HG02610 (cell line): Measurements from ENCODE around the gene UBE3B.

ENCODE experiments used
- ATAC-seq: cut with Tn5 transposase; IDR thresholded peaks from one replicate; pipeline ENCODE4 v1.9.1; 2021; ENCODE audit warnings: mild to moderate bottlenecking, moderate library complexity; ENCODE audit not compliant: unreplicated experiment

UBE3B gene

GRCh38 chr12:109449845-109450532 lies 27.4 kb upstream of the UBE3B start:
- ATAC-seq = no peak

- ATAC-seq = no peak
These were observed 26.5 kb upstream of the UBE3B start for GRCh38 chr12:109450980-109451379.

DNA sequence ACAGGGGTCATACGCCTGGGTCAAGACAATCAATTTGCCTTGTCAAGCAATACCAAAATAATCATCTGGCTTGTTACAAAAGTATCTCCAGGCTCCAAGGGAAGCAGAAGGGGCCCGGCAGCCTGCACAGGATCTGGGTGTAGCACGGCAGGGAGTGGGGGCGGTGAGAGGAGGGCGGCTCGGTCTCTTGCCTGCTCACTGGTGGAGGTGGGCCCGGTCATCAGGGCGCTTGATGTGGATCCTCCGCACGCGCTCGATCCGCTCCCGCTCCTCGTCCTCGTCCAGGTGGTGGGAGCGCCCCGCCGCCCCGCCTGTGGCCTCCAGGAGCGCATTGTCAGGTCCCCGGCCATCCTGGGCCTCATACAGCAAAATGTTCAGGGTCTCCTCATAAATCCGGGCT lies 26.0 kb upstream of the UBE3B start:
- no peak for ATAC-seq

GRCh38 chr12:109452489-109452888 lies 24.9 kb upstream of the UBE3B start:
- no peak for ATAC-seq

DNA sequence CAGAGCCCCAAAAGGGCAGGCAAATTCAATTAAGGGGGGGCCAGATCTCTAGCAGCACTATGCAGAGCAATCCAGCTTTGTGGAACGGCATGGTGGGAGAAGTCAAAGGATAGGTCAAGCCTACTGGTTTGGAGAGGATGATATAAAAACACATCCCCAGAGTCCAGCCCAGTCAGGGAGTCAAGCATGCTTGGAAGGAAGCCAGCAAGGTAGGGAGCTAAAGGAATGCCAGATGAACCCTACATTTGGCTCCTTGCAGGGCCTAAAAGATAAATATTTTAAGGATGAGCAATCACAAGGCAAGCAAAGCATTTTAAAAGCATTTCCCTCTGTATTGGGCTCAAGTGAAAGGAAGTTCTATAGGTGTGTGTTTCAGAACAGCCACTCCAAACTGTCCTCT lies 21.7 kb upstream of the UBE3B start:
- no peak for ATAC-seq

DNA sequence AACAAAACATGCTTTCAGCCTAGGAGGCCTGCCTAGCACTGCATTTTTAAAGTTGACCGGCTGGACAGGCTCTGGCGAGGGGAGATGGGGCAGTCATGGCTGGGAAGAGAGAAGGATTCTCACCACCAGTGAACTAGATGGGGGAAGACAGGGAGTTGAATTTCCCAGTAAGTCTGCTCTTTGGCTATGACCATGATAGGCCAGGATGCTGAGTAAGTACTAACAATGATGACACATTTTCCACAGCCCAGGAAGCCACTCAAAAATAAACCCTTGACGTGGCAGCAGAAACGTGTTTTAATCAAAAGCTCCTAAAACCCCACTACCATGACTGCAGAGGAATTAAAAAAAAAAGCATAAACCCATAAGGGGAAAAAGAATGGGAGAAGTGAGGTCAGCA lies 19.3 kb upstream of the UBE3B start:
- ATAC-seq = no peak

- ATAC-seq = no peak
These were observed 18.6 kb upstream of the UBE3B start for GRCh38 chr12:109458771-109459208.

DNA sequence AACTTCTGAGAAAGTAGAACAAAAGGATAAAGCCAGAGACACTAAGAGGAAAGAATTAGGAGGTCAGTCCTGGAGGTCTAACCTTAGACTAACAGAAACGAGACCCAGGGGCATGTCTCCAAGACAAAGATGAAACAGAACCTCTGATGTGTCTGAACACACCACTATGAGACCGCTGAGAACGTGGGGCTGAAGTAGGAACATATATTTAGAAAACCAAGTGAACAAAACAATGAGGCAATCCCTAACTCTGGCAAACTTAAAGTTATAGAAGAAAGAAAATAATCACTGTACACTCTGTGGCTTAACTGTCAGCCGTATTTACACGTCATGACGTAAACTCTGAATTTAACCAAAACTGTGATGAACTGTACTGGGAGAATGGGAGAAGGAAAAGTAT lies 18.2 kb upstream of the UBE3B start:
- no peak for ATAC-seq

DNA sequence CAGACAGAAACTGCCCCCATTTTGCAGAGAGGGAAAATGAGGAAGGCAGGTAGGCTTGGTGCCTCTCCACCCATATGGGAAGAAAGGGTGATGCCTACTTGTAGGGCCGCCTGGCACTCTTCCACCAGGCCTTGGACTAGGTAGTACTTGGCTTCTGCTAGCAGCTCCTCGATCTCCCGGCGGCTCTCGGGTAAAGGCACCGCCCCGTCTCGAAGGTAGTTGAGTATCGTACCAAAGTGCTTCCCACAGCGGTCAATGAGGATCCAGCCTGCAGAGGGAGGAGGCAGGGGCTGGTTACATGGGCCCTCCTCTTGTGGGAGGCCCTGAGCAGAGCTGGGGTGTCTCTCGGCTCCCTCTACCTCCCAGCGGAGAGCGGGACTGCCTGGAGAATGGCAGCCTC lies 16.9 kb upstream of the UBE3B start:
- no peak for ATAC-seq

DNA sequence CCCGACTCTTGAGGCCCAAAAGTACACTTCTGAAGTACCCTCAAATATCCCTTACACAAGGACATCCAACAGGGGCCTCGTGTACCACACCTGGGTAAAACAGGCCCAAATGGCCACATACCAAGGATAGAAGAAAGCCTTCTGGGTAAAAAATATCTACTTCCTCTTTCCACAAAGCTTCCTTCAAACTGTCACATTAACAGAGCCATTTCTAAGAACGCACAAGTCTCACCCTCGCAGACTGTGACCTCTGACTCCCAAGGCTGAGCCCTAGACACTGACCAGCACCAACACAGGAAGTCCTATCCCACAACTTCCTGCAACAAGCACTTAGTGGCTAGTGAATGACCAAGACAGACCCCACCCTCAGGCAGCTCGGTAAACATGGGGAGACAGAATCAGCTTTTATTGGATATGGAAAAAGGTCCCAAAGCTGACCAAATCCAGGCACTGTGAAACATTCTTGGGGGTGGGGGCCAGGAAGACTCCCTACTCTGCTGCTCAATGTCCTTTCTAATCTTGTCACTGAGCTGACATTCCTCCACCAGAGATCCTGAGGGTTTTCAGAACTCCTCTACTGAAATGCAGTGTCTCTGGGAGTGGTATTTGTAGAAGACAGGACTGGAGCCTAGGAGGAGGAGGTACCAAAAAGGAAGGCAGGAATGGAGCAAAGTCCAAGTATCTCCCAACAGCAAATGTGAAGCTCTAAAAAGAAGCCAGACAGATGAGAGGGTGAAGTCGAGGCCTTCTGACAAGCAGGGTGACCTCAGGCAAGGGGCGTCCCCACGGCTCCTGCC lies 16.2 kb upstream of the UBE3B start:
- no peak for ATAC-seq

DNA sequence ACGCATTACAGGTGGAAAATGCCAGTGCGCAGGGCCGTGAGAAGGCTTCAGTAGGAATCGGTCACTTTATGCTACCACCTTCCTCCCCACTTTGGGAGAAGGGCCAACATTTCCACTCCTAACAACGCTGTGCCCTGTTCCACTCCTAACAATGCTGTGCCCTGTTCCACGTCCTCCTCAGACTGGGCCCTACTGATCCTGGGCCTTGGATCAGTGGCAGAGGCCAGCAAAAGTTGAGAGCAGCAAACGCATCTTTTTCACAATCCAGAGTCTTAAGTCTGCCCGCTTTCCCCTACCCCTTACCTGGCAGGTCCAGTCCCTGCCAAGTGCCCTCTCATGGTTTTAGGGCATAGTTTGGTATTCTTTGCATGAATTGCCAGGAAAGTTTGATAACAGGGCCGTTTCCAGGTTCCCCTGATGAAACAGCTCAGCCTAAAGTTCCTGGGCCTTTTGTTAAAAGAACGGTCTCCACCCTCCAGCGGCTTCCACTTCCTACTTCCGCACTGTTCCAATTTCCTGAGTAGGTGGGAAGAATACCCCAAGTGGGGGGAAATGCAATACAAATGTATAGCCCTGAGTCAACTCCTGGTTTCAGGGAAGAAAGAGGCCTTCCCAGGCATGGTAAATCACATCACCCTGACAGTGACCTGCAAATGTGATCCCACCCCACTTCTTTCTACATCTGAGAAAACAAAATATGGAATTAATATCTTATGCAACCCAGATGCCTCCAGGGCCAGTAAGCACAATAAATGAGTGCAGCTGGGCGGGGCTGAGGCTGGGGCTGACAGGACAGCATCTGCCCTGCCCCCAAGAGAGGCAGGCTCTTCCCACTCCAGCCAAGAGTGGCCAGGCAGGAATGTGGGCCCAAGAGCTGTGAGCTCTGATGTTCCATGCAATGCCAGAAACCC lies 15.3 kb upstream of the UBE3B start:
- ATAC-seq = no peak

GRCh38 chr12:109462868-109463692 lies 14.4 kb upstream of the UBE3B start:
- ATAC-seq = no peak

GRCh38 chr12:109463756-109464155 lies 13.7 kb upstream of the UBE3B start:
- no peak for ATAC-seq

DNA sequence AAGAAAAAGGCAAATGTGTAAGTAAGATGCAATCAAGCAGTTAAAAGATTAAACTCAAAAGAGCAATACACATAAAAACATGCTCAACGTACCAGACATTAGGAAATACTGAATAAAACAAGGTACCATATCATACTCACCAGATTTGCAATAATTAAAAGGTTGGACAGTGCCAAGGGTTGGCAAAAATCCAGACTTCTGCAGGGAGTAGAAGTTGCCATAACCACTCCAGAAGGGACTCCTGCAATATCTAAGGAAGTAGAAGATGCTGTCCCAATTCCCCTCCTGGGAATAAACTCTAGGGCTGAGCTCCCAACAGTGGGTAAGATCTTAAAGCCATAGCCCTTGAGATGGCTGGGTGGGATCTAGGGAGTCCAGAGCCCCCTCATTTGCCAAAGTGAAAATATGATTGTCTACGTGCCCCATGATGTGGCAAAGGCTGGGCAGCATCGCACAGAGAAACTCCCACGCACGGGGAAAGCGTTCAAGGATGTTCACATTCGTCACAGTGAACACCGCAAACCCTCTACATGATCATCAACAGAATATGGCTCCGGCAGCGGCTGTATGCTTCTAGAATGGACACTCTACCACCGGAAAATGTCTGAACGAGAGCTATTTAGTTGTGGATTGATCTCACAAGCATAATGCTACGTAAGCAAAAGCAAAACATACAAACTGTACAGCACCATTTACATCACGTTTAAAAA lies 12.6 kb upstream of the UBE3B start:
- no peak for ATAC-seq

GRCh38 chr12:109466305-109466704 lies 11.1 kb upstream of the UBE3B start:
- ATAC-seq = no peak

- no peak for ATAC-seq
These were observed 10.6 kb upstream of the UBE3B start for GRCh38 chr12:109466821-109467220.

- no peak for ATAC-seq
These were observed 9.3 kb upstream of the UBE3B start for GRCh38 chr12:109467978-109468676.

DNA sequence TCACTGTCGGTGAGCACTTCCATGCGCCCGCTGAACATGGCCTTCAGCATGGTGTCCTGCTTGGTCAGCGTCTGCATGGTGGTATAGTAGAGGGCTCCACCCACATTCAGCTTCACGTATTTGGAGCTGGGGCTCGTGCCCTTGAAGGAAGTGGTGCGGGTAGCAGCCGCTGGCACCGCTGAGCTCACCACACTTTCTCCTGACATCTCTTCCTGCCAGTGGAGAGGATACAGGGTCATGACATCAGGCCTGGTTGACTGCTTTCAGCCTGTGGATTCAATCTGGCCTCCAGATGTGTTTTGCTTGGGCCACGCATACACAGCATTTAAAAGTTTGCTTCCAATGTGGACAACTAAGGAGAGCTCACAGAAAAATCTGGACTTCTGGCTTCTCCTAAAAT lies 7.9 kb upstream of the UBE3B start:
- no peak for ATAC-seq

GRCh38 chr12:109473006-109473405 lies 4.4 kb upstream of the UBE3B start:
- ATAC-seq = no peak
